RWPE2 (cell line): ENCODE measurements around the gene TPRN.

ENCODE experiments used
- ATAC-seq: fragments of 200-7000 bp; cut with Tn5 transposase; 3 replicates; pipeline ENCODE4 v1.9.1; 2021; ENCODE audit warnings: low read depth
- DNase-seq: peaks from one replicate; pipeline ENCODE4 v3.0.0-alpha.2; 2020; ENCODE audit warnings: low spot score
- H3K27ac ChIP-seq: fragments of 450-650 bp; 2 replicates; pipeline ENCODE4 v1.5.1; 2017; ENCODE audit warnings: mild to moderate bottlenecking; ENCODE audit not compliant: poor library complexity, severe bottlenecking
- H3K27me3 ChIP-seq: fragments of 250-450 bp; sonication (Bioruptor Pico); 2 replicates; pipeline ENCODE4 v1.5.1; 2021; ENCODE audit warnings: mild to moderate bottlenecking, moderate library complexity; ENCODE audit not compliant: insufficient read depth, poor library complexity, severe bottlenecking
- H3K36me3 ChIP-seq: fragments of 250-450 bp; sonication (Bioruptor Pico); 2 replicates; pipeline ENCODE4 v1.5.1; 2020; ENCODE audit warnings: low read depth, mild to moderate bottlenecking, moderate library complexity
- H3K4me1 ChIP-seq: fragments of 250-450 bp; sonication (Bioruptor Pico); 2 replicates; pipeline ENCODE4 v1.5.1; 2021; ENCODE audit warnings: mild to moderate bottlenecking, moderate library complexity; ENCODE audit not compliant: insufficient read depth, poor library complexity, severe bottlenecking
- H3K4me3 ChIP-seq: fragments of 250-450 bp; sonication (Bioruptor Pico); 2 replicates; pipeline ENCODE4 v1.5.1; 2021; ENCODE audit warnings: mild to moderate bottlenecking, moderate library complexity; ENCODE audit not compliant: severe bottlenecking
- H3K9me3 ChIP-seq: fragments of 250-450 bp; sonication (Bioruptor Pico); 2 replicates; pipeline ENCODE4 v1.5.1; 2021; ENCODE audit warnings: mild to moderate bottlenecking, moderate library complexity; ENCODE audit not compliant: severe bottlenecking
- CTCF ChIP-seq: fragments of 450-650 bp; IDR thresholded peaks from one replicate; pipeline ENCODE4 v1.5.1; 2017; ENCODE audit warnings: mild to moderate bottlenecking, moderate library complexity; ENCODE audit not compliant: poor library complexity, severe bottlenecking

Gene TPRN

GRCh38 chr9:137190315-137190856 is 10.2 kb downstream of the TPRN start:
- ATAC-seq: no peak
- H3K36me3 ChIP-seq: peaks cover 20% of the 10 kb centered on the region
- peaks cover 14% of the 10 kb centered on the region for H3K4me1 ChIP-seq
- H3K9me3 ChIP-seq: no peaks in the 10 kb centered on the region
- DNase-seq: no peak
- H3K27me3 ChIP-seq: no peaks in the 10 kb centered on the region
- no peak for TF ChIP-seq CTCF
- no peak overlapping the region for H3K4me3 ChIP-seq
- no peak overlapping the region for H3K27ac ChIP-seq

GRCh38 chr9:137189297-137190295 is 10.9 kb downstream of the TPRN start:
- Histone ChIP-seq H3K27ac (peak overlapping the region; percentile 73), H3K4me1 (peaks cover 6% of the 10 kb centered on the region), H3K4me3 (peak overlapping the region; percentile 52), H3K27me3 (no peaks in the 10 kb centered on the region), H3K9me3 (no peaks in the 10 kb centered on the region), H3K36me3 (peaks cover 20% of the 10 kb centered on the region)
- DNase-seq (no peak), ATAC-seq (peak; percentile 13)
- TF ChIP-seq CTCF: no peak

GRCh38 chr9:137188490-137189296 is 11.8 kb downstream of the TPRN start, which contains the start of the genes ANAPC2 and SSNA1:
Gene ANAPC2 (minus strand): TSS chr9:137188560. CDS start chr9:137188532, 28 bp downstream.
Gene SSNA1 (plus strand): TSS chr9:137188676. CDS start chr9:137188727, 51 bp downstream.
- peak; percentile 74 for ATAC-seq
- peak; percentile 88 for DNase-seq
- H3K27ac ChIP-seq: peak within 1 kb of the TSS; percentile 73
- no peaks in the 10 kb centered on the region for H3K27me3 ChIP-seq
- peak; percentile 72 for TF ChIP-seq CTCF
- H3K36me3 ChIP-seq: peaks cover 20% of the 10 kb centered on the region
- H3K4me1 ChIP-seq: peaks cover 5% of the 10 kb centered on the region
- peak within 1 kb of the TSS; percentile 52 for H3K4me3 ChIP-seq
- H3K9me3 ChIP-seq: no peaks in the 10 kb centered on the region

- TF ChIP-seq CTCF: no peak
- DNase-seq (no peak), ATAC-seq (peak; percentile 5)
- peak overlapping the region; percentile 52 for H3K4me3 ChIP-seq
- H3K9me3 ChIP-seq: no peaks in the 10 kb centered on the region
- H3K27ac ChIP-seq: peak overlapping the region; percentile 73
- no peaks in the 10 kb centered on the region for H3K27me3 ChIP-seq
- peaks cover 5% of the 10 kb centered on the region for H3K4me1 ChIP-seq
- peaks cover 23% of the 10 kb centered on the region for H3K36me3 ChIP-seq
These were observed 12.5 kb downstream of the TPRN start for GRCh38 chr9:137188086-137188489.
